Amniotic epithelial cell (primary cell): Measurements from ENCODE around the gene MPI.
"Not testable (repeated sequence)": the region's sequence is repeated elsewhere in the genome, so short reads cannot be mapped to it uniquely, and the experiment has no call there.

Source experiments
- DNase-seq: peaks from one replicate; pipeline ENCODE4 v3.0.0-alpha.2; 2010; ENCODE audit warnings: low read depth

The MPI gene

DNA sequence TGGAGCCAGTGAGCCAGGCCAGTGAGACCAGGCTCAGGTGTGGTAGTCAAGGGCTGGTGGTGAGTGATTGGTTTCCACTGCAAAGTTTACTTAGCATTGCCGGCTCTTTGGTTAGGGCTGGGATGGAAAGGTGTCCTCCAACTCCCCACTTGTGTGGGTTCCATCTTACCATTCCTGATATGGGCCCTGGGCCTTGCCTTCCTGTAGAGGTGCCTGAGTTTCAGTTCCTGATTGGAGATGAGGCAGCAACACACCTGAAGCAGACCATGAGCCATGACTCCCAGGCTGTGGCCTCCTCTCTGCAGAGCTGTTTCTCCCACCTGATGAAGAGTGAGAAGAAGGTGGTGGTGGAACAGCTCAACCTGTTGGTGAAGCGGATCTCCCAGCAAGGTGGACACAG lies 3.1 kb downstream of the MPI start:
- no peak for DNase-seq

DNA sequence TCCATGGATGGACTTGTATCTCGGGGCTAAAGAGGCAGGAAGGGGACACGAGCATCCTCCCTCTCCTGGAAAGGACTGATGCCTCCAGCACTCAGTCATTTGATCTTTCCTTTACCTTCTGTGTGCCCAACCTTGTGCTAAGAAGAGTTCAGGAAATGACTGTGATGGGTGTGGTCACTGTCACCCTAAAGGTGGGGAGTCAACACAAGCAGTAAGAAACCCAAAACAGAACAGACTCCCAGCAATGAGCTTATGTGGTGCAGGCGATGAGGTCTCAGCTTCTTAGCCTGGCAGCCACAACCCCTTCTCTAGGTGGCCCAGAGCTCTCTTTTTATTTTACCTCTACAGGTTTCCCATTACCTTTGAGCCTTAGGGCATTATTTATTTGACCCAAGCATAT lies 3.8 kb downstream of the MPI start:
- no peak for DNase-seq

DNA sequence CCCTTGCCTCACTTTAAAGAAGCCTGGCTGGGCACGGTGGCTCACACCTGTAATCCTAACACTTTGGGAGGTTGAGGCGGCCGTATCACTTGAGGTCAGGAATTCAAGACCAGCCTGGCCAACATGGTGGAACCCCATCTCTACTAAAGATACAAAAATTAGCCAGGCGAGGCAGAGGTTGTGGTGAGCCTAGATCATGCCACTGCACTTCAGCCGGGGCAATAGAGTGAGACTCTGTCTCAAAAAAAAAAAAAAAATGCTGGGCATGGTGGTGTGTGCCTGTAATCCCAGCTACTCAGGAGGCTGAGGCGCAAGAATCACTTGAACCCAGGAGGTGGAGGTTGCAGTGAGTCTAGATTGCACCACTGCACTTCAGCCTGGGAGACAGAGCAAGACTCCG lies 4.5 kb downstream of the MPI start:
- DNase-seq, result not testable (repeated sequence)

- DNase-seq, result no peak
These were observed 6.0 kb downstream of the MPI start for GRCh38 chr15:74895830-74896229.

DNA sequence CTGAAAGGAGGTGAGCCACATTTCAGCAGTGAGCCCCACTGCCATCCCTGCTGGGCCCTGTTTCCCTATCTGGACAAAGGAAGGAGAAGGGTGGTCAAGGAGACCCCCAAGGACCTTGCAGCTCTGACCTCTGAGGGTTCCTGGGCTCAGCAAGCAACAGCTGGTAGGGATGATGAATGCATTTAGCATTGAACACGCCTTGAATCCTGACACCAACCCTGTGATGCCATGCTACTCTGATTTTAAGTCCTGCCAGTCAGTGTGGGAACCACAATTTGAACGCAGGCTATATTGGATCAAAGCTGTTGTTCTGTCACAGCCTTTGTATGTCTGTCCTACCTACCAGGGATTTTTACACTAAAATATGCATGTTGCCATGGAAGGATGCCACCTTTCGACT lies 6.5 kb downstream of the MPI start:
- no peak for DNase-seq

- DNase-seq, result no peak
These were observed 7.5 kb downstream of the MPI start for GRCh38 chr15:74897300-74897701.

DNA sequence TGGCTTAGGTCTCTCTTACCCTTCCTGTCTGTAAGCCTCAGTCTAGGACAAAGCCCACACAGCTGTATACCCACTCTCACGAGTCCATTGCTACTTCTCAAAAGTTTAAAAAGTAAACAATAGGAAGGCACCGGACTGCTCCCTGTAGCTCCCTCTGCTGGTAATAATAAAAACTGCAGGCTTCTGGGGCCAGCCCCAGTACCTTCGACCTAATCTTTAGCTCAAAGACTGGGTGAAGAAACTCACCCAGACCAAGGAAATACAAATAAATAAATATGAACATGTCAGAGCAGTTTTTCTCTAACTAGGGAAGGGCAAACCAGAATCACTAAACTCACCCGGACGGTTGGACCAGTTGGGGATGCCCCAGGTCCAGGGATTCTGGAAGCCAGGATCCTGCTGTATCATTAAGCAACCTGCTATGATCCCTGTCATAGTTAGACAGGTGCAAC lies 11.8 kb downstream of the MPI start:
- DNase-seq, result peak; percentile 40

- no peak for DNase-seq
These were observed 12.6 kb downstream of the MPI start for GRCh38 chr15:74902295-74903075.

DNA sequence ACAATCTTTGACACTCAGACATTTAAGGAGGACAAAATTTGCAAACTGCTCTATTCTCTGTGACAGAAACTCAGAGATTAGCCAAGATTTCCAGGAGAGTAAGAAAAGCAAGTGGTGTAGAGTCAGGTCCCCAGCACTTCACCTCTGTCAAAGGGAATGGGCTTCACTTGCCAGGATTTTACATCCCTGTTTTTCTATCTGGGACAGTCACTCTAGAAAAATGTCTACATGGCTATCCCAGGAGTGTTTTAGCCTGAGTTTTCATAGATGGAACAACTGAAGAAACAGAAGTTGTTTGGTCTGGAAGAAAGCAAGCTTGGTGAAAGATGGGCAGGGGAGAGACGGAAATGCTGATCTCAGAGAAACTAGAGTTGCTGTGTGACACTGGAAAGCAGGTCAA lies 13.8 kb downstream of the MPI start:
- no peak for DNase-seq

GRCh38 chr15:74904190-74904805 lies 14.5 kb downstream of the MPI start:
- no peak for DNase-seq

GRCh38 chr15:74906067-74906449 lies 16.2 kb downstream of the MPI start:
- DNase-seq, result peak; percentile 26

DNA sequence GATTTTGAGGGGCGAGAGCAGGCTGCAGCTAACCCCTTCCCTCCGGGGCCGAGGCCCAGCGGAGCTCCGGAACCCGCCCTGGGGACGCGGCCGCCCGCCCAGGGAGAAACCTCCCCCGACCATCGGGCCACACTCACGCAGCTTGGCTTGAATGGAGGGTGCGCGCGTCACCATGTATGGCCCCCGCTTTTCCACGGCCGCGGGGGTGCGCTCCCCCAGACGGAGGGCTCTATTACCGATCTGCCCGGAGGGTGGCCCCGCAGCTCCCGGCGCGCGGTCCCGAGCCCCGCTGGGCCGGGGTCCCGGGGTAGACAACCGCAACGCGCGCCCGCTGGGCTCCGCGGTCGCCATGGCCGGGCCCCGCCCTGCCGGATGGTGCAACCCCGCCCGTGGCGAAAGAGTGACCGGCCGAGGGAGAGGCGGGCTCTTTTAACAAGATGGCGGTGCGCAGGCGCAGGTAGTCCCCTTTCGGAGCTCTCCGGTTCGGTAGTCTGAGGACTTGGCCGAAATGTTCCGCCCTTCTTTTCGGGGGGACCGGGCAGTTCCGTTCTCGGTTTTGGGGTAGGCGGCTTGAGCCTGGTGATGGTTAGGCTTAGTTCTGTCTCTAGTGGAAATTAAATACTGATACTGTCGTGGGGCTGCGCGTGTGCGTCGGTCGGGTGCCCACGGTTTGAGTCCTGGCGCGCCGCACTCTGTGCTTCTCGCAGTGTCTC lies 16.8 kb downstream of the MPI start, which contains the start of gene FAM219B:
Gene FAM219B, minus strand, starts transcription at position 402 of the 713 bp plus-strand sequence. Its CDS starts 51 bp downstream, at position 351.
- peak; percentile 76 for DNase-seq

DNA sequence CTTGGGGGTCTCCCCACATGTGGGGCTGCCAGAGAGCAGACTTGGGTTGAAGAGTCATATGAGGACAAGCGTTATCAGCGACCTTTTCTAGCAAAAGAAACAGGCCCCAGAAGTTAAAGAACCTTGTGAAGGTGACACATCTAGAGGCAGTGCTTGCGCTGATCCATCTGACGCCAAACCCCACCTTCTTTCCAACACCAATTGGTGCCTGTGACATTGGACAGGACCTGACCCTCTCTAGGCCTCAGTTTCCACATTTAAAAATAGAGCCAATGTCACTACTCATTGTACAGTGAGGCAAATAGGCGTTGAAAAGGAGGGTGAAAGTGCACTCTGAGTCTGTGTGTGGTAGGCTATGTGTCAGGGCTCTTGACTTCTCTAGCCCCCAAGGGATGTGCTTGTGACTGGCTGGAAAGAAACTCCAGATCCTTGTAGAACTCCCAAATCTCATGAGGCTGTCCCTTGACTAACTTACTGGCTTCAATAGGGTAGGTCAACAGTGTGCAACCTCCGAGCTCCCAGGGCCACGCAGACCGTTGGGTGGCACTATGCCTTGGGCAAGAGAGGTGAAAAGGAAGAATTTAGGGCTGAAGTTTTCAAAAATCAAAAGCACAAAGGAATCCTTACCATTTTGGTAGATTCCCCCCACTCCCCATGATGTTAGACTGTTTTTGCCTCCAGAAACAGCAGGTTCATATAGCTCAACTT lies 17.5 kb downstream of the MPI start:
- DNase-seq, result no peak

- no peak for DNase-seq
These were observed 18.8 kb downstream of the MPI start for GRCh38 chr15:74908635-74909034.

GRCh38 chr15:74913041-74913440 lies 23.2 kb downstream of the MPI start:
- no peak for DNase-seq

- not testable (repeated sequence) for DNase-seq
These were observed 24.0 kb downstream of the MPI start for GRCh38 chr15:74913799-74914198.

DNA sequence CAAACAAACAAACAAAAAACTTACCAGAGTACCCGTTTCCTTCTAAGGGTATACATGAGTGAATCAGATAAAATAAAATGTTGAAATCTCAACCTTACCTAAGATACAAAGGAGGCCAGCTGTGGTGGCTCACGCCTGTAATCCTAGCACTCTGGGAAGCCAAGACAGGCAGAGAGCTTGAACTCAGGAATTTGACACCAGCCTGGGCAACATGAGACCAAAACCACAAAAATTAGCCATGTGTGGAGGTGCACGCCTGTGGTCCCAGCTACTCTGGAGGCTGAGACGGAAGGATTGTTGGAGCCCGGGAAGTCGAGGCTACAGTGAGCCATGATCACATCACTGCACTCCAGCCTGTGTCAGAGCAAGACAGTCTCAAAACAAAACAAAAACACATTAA lies 27.8 kb downstream of the MPI start:
- DNase-seq, result peak; percentile 22

DNA sequence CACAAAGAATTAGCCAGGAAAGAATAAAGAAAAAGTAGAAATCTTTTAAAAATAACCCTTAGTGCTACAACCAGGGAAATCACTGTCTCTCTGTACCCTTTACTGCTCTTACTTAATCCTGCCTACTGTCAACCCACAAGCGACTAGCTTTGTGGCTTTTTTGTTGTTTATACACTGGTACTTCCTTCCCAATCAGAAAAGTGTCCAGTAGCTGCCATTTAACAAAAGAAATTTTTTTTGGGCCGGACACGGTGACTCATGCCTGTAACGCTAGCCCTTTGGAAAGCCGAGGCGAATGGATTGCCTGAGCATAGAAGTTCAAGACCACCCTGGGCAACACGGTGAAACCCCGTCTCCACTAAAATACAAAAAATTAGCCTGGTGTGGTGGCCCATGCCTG lies 30.6 kb downstream of the MPI start:
- no peak for DNase-seq

- DNase-seq, result no peak
These were observed 34.7 kb downstream of the MPI start for GRCh38 chr15:74924525-74924924.

- no peak for DNase-seq
These were observed 38.9 kb downstream of the MPI start for GRCh38 chr15:74928771-74929198.

- no peak for DNase-seq
These were observed 43.7 kb downstream of the MPI start for GRCh38 chr15:74933573-74933972.

- not testable (repeated sequence) for DNase-seq
These were observed 45.4 kb downstream of the MPI start for GRCh38 chr15:74935193-74935592.
